ENCODE measurements around the gene UBE2L5.

The UBE2L5 gene

GRCh38 chr13:30423891-30424290 is 1.6 kb downstream of the UBE2L5 start:
- no peak overlapping the region for H3K4me3 ChIP-seq (ENCODE audit: low read depth, low read length)
- DNase-seq (ENCODE audit: low read depth) = no peak

DNA sequence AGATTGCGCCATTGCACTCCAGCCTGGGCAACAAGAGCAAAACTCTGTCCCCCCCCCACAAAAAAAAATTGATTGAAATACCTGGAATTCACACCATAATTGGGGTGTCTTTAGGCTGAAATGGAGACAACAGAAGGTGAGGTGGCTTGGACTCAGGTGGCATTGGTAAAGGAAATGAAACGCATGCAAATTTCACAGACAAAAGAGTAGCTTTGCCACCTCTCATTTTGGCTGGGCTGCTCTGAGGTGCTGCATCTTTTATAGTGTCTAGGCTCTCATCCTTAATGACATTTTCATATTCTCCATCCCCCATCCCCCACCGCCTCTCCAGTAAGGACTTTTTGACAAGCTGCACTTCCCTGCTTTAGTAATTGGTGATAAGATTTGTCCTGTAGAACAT is 6.9 kb downstream of the UBE2L5 start:
- no peak overlapping the region for H3K4me3 ChIP-seq (ENCODE audit: low read depth, low read length)
- DNase-seq (ENCODE audit: low read depth) = no peak
- TF ChIP-seq, protein P1, sequence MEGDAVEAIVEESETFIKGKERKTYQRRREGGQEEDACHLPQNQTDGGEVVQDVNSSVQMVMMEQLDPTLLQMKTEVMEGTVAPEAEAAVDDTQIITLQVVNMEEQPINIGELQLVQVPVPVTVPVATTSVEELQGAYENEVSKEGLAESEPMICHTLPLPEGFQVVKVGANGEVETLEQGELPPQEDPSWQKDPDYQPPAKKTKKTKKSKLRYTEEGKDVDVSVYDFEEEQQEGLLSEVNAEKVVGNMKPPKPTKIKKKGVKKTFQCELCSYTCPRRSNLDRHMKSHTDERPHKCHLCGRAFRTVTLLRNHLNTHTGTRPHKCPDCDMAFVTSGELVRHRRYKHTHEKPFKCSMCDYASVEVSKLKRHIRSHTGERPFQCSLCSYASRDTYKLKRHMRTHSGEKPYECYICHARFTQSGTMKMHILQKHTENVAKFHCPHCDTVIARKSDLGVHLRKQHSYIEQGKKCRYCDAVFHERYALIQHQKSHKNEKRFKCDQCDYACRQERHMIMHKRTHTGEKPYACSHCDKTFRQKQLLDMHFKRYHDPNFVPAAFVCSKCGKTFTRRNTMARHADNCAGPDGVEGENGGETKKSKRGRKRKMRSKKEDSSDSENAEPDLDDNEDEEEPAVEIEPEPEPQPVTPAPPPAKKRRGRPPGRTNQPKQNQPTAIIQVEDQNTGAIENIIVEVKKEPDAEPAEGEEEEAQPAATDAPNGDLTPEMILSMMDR (IDR thresholded peaks at IDR 0.05; ENCODE audit: low read depth, low read length, missing control alignments) = no peak

More at GRCh38 chr13:30423891-30424290, 1.6 kb downstream of the UBE2L5 start:
- TF ChIP-seq, protein P1 (IDR thresholded peaks at IDR 0.05; ENCODE audit: low read depth, low read length, missing control alignments) = no peak

DNA sequence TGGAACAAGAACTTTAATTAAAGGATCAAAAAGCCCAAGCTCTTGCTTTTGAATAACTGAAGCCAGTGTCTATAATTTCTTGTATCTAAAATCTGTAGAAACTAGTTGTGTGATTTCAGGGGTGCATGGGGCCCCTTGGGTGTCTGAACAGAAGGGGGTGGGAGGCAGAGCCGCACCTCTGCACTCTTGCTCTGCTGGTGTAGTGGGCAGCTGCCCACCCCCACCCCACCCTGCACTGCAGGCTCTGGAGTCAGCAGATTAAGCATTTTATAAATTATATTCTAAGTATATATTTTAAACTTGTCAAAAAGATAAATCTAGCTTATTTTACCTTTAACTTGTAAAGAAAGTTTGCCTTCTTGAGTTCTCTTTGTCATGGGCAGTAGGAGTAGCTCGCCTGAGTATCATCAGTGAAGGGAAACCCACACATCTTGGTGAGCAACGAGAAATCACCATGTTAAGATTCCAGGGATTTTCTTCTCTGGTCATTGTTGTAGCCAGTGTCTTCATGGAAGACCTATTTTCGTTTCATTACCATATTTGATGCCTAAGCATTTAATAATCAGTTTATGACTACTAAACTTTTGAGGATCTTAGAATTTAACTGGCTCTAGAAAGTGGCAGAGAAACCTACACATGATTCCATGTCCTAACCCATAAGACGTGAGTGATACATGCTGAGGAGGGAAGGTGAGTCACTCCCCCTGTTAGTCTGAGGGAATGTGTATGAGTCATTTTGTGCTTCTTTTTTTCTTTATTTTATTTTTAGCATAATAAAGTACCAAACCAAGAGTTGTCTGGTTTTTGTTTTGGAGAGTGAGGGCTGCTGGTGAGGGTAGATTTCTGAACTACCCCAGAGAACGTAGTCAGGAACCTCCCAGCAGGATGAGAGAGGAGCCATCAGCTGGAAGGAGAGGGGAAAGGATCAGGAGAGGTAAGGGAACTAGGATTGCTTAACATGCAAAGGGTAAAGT is 7.7 kb downstream of the UBE2L5 start:
- TF ChIP-seq, protein P1 (IDR thresholded peaks at IDR 0.05; ENCODE audit: low read depth, low read length, missing control alignments) = no peak
- no peak for DNase-seq (ENCODE audit: low read depth)
- H3K4me3 ChIP-seq (ENCODE audit: low read depth, low read length) = no peak overlapping the region

DNA sequence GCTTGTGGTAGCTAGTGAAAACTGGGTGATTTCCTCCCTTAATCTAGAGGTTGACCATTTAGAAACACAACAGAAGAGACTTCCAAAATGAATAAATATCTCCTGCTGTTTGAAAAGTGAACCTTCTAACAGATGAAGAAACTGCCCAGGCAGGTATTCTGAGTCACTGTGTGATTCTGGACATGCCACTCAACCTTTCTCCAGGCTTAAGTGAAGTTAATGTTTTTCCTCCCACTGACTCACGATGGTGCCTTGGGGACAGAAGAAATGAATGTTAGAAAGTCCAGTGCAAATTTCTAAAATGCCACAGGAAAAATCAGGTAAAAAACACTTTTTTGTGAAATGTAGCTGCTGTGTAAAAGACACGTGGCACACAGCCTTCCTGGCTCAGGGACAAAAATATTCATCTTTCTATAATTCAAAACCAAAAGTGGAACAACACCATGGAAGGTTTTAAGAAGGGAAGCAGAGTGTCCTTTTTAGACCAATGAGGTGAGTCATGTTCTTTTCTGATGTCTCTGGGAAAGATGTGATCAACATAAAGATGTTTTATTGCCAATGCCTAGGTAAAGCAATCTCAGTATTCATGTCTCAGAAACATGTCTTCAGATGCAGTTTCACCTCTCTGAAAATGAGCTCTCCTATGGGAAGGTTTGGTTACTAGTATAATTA is 9.1 kb downstream of the UBE2L5 start:
- no peak overlapping the region for H3K4me3 ChIP-seq (ENCODE audit: low read depth, low read length)
- TF ChIP-seq, protein P1 (IDR thresholded peaks at IDR 0.05; ENCODE audit: low read depth, low read length, missing control alignments) = no peak
- DNase-seq (ENCODE audit: low read depth) = no peak

DNA sequence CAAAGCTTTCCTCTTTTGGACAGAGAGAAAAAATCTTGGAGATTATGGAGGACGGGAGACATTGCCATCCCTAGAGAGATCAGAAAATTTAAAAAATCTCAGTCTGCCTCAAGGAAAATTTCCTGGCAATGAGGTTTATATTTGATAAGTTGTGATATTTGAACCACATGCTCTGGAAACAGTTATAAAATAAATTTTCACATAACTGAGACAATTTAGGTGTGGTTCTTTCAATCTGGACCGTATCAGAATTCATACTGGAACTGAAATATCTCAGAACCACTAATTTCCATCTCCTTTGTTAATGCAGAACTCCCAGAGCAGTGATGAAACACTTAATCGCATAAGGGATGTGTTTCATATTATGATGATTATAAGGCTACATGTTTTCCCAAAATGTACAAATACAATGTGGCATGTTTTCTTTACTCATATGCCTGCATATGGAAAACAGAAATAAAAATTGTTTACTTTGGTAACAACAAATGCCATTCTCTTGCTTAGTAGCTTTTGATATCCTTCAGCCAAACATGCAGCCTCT is 13.7 kb downstream of the UBE2L5 start:
- no peak for DNase-seq (ENCODE audit: low read depth)
- TF ChIP-seq, protein P1 (IDR thresholded peaks at IDR 0.05; ENCODE audit: low read depth, low read length, missing control alignments) = no peak
- no peak overlapping the region for H3K4me3 ChIP-seq (ENCODE audit: low read depth, low read length)

DNA sequence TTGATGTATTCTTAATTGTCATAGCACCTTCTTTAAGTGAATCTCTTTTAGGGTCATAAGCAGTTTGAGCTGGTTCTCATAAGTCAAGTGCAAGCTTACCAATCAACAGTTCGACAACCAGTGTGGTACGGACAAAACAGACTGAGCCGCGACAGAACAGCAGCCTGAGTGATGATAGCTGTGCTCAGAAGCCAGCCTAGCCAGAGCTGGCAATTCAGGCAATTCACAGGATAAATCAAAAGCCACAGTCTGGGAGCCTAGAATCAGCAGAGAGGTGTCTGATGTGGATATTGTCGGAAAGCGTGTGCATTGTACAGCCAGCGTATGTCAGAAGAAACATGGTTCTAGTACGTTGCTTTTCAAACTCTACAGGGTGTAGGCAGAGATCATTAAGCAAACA is 14.9 kb downstream of the UBE2L5 start:
- H3K4me3 ChIP-seq (ENCODE audit: low read depth, low read length) = no peak overlapping the region
- TF ChIP-seq, protein P1 (IDR thresholded peaks at IDR 0.05; ENCODE audit: low read depth, low read length, missing control alignments) = no peak
- DNase-seq (ENCODE audit: low read depth) = no peak
